ENCODE measurements around the gene UBALD1. TPM values are rescaled to one million over a fixed set of nuclear protein-coding genes. Genes with fewer than 3 reads are reported as not detected.

The UBALD1 gene
- total RNA-seq, 2 donors from 2014 or later = 10.8 to 12.2 TPM

- TF ChIP-seq CTCF (IDR thresholded peaks at IDR 0.05) = no peak
- H3K27me3 ChIP-seq = no peaks in the 10 kb centered on the region
- no peak overlapping the region for H3K27ac ChIP-seq
- no peaks in the 10 kb centered on the region for H3K36me3 ChIP-seq
- H3K4me1 ChIP-seq = peaks cover 0 to 8% of the 10 kb centered on the region in 2 donors
- H3K9me3 ChIP-seq = no peaks in the 10 kb centered on the region
- no peak overlapping the region for H3K4me3 ChIP-seq
- no peak for DNase-seq (ENCODE audit: low spot score)
Observed at GRCh38 chr16:4601036-4601863, 13.4 kb downstream of the UBALD1 start.

- Histone ChIP-seq H3K27ac (no peak overlapping the region), H3K27me3 (no peaks in the 10 kb centered on the region), H3K36me3 (no peaks in the 10 kb centered on the region), H3K4me3 (no peak overlapping the region), H3K9me3 (no peaks in the 10 kb centered on the region), H3K4me1 (peaks cover 0 to 8% of the 10 kb centered on the region in 2 donors)
- TF ChIP-seq CTCF (IDR thresholded peaks at IDR 0.05) = no peak
- no peak for DNase-seq (ENCODE audit: low spot score)
Observed at GRCh38 chr16:4599545-4599944, 15.1 kb downstream of the UBALD1 start.

GRCh38 chr16:4599037-4599436 lies 15.7 kb downstream of the UBALD1 start:
- Histone ChIP-seq H3K27ac (no peak overlapping the region), H3K36me3 (no peaks in the 10 kb centered on the region), H3K9me3 (no peaks in the 10 kb centered on the region), H3K27me3 (no peaks in the 10 kb centered on the region), H3K4me3 (no peak overlapping the region), H3K4me1 (peaks cover 0 to 8% of the 10 kb centered on the region in 2 donors)
- DNase-seq (ENCODE audit: low spot score) = no peak
- TF ChIP-seq CTCF (IDR thresholded peaks at IDR 0.05) = no peak

- no peaks in the 10 kb centered on the region for H3K9me3 ChIP-seq
- no peaks in the 10 kb centered on the region for H3K36me3 ChIP-seq
- TF ChIP-seq CTCF (IDR thresholded peaks at IDR 0.05) = no peak
- peaks cover 0 to 8% of the 10 kb centered on the region in 2 donors for H3K4me1 ChIP-seq
- DNase-seq (ENCODE audit: low spot score) = no peak
- H3K27me3 ChIP-seq = no peaks in the 10 kb centered on the region
- H3K27ac ChIP-seq = no peak overlapping the region
- no peak overlapping the region for H3K4me3 ChIP-seq
Observed at GRCh38 chr16:4597174-4597573, 17.5 kb downstream of the UBALD1 start.

GRCh38 chr16:4594433-4595410 lies 20.0 kb downstream of the UBALD1 start:
- TF ChIP-seq CTCF (IDR thresholded peaks at IDR 0.05) = no peak
- H3K27ac ChIP-seq = no peak overlapping the region
- no peaks in the 10 kb centered on the region for H3K27me3 ChIP-seq

More at GRCh38 chr16:4594433-4595410, 20.0 kb downstream of the UBALD1 start:
- Histone ChIP-seq H3K4me1 (no peaks in the 10 kb centered on the region), H3K9me3 (no peaks in the 10 kb centered on the region), H3K4me3 (no peak overlapping the region), H3K36me3 (no peaks in the 10 kb centered on the region)
- DNase-seq (ENCODE audit: low spot score) = no peak

Measured in right atrium auricular region (tissue), 2 donors.